Bronchial epithelial cell (primary cell): ENCODE measurements around the gene SGTA. TPM values are rescaled to one million over a fixed set of nuclear protein-coding genes. Genes with fewer than 3 reads are reported as not detected.
A peak's percentile ranks its signal among the peaks of the same experiment; 100 is the strongest.
"Not testable (repeated sequence)": the region's sequence is repeated elsewhere in the genome, so short reads cannot be mapped to it uniquely, and the experiment has no call there.

Experiments
- DNase-seq: peaks from one replicate; pipeline ENCODE4 v3.0.0-alpha.2; 2010; ENCODE audit warnings: low read depth
- FAIRE-seq: peaks from 2 replicates; lab custom pipeline; 2011; peaks lifted over from hg19 to GRCh38; lab: Jason Lieb, UNC
- H3K27me3 ChIP-seq: 2 replicates; pipeline ENCODE4 v1.5.1; 2011; ENCODE audit warnings: low read length; ENCODE audit not compliant: control insufficient read depth, insufficient read depth
- H3K36me3 ChIP-seq: 2 replicates; pipeline ENCODE4 v1.5.1; 2011; ENCODE audit warnings: low read length; ENCODE audit not compliant: control insufficient read depth, insufficient read depth
- H3K4me3 ChIP-seq: 2 replicates; pipeline ENCODE4 v1.5.1; 2011; ENCODE audit warnings: mild to moderate bottlenecking, low read depth, low read length, control low read depth
- total RNA-seq: library from RNA; depleted of rRNA; stranded (reverse); fragments of >200 nt; gene quantifications from 2 replicates; pipeline ENCODE4 v1.2.1, GENCODE V29; 2014
- TF ChIP-seq, protein P1 (sequence below): IDR thresholded peaks from 2 replicates; pipeline ENCODE4 v1.5.1; 2011; ENCODE audit warnings: mild to moderate bottlenecking, moderate library complexity, low read length, control low read depth, inconsistent platforms; ENCODE audit not compliant: insufficient read depth, severe bottlenecking

SGTA gene
- total RNA-seq, 1 donor from 2014 or later: 19.7 TPM

DNA sequence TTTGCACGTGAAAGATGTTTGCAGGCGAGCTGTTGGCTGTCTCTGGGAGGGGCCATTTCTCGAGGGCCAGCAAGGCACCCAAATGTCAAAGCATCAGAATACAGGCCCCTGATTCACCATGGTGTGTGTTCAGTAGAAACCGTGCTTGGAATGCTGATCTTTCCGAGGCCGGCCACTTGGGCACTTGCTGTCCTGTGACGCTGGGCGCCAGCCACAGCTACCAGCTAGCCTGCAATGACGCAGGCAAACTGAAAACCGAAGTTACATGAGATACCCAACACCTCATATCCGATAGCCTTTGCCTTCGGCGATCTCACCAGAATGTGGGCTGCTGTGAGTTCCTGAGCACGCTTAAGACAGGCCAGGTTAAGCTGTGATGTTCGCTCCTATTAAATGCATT, 14.2 kb upstream of the SGTA start:
- no peaks in the 10 kb centered on the region for H3K27me3 ChIP-seq
- H3K36me3 ChIP-seq: peaks cover 18% of the 10 kb centered on the region
- TF ChIP-seq, protein P1, sequence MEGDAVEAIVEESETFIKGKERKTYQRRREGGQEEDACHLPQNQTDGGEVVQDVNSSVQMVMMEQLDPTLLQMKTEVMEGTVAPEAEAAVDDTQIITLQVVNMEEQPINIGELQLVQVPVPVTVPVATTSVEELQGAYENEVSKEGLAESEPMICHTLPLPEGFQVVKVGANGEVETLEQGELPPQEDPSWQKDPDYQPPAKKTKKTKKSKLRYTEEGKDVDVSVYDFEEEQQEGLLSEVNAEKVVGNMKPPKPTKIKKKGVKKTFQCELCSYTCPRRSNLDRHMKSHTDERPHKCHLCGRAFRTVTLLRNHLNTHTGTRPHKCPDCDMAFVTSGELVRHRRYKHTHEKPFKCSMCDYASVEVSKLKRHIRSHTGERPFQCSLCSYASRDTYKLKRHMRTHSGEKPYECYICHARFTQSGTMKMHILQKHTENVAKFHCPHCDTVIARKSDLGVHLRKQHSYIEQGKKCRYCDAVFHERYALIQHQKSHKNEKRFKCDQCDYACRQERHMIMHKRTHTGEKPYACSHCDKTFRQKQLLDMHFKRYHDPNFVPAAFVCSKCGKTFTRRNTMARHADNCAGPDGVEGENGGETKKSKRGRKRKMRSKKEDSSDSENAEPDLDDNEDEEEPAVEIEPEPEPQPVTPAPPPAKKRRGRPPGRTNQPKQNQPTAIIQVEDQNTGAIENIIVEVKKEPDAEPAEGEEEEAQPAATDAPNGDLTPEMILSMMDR: no peak
- FAIRE-seq: no peak
- DNase-seq: no peak
- no peak overlapping the region for H3K4me3 ChIP-seq

DNA sequence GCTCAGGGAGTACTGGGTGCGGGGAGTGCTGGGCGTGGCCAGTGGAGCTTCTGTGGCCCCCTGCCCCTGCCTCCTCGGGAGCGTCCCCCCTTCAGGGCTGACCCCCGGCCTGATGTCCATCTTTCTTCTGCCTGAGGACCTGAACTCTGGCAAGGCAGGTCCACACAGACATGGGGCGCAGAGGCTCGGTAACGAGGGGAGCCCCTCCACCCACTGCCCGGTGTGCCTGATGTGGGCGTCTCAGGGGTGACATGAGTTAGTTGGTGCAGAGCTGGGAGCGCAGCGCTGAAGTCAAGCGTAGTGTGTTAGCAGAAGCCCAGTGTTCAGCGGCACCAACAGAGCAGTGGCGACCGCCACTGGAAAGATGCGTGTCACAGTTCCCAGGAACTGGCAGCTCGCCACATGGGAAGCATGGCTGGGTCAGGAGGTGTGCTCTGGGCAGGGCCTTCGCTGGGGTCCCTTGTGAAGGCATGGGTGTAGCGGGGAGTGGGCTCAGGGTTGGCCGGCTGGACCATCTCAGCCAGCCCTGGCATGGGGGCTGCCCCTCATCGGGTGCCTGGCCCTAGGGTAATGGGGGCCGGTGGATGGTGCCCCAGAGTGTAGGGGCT, 13.7 kb upstream of the SGTA start:
- TF ChIP-seq, protein P1: no peak
- DNase-seq: no peak
- H3K4me3 ChIP-seq: no peak overlapping the region
- H3K36me3 ChIP-seq: peaks cover 16% of the 10 kb centered on the region
- H3K27me3 ChIP-seq: no peaks in the 10 kb centered on the region
- peak; percentile 13 for FAIRE-seq

DNA sequence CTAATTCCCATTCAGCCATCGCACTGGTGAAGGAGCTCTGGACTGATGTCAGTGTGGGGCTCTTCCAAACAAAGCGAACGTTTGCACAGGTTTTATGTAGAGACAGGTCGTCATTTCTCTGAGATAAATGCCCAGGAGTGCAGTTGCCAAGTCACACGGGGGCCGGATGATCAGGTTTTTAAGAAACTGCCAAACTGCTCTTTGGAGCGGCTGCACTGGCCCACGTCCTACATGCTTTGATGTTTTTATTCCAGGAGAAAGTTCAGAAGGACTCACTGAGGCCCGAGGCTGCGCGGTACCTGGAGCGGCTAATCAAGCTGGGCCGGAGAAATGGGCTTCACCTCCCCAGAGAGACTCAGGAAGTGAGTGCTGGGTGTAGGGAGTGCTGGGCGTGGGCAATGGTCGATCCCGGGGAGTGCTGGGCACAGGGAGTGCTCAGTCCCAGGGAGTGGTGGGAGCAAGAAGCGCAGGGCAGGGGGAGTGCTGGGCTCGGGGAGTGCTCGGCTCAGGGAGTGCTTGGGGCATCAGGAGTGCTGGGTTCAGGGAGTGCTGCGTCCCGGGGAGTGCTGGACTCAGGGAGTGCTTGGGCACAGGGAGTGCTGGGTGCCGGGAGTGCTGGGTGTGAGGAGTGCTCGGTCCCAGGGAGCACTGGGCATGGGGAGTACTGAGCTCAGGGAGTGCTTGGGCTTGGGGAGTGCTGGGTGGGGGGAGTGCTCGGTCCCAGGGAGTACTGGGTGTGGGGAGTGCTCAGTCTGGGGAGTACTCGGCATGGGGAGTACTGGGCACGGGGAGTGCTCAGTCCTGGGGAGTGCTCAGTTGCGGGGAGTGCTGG, 13.0 kb upstream of the SGTA start:
- Histone ChIP-seq H3K27me3 (no peaks in the 10 kb centered on the region), H3K4me3 (no peak overlapping the region), H3K36me3 (peaks cover 16% of the 10 kb centered on the region)
- DNase-seq: no peak
- TF ChIP-seq, protein P1: no peak
- FAIRE-seq: no peak

DNA sequence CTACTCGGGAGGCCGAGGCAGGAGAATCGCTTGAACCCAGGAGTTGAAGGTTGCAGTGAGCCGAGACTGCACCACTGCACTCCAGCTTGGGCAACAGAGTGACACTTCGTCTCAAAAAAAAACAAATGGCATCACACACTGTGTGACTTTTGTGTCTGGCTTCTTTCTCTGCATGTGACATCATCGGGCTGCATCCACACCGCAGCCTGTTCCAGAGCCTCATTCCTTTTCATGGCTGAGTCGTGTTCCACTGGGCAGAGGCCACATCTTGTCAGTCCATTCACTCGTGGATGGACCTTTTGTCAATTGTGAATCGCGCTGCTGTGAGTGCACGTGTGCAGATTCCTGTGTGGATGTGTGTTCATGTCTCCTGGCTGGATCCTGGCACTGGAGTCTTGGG, 10.5 kb upstream of the SGTA start:
- Histone ChIP-seq H3K36me3 (peaks cover 20% of the 10 kb centered on the region), H3K27me3 (no peaks in the 10 kb centered on the region), H3K4me3 (no peak overlapping the region)
- no peak for FAIRE-seq
- DNase-seq: no peak
- TF ChIP-seq, protein P1: no peak

DNA sequence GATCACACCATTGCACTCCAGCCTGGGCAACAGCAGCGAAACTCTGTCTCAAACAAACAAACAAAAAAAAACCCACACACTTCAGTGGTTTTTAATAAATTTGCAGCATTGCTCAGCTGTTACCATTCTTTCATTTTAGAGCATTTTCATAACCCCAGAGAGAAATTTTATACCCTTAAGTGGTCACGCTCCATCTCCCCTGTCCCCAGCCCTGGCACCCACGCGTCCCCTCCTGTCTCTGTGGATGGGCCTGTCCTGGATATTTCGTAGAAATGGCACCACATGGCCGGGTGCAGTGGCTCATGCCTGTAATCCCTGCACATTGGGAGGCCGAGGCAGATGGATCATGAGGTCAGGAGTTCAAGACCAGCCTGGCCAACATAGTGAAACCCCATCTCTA, 10.1 kb upstream of the SGTA start:
- no peak overlapping the region for H3K4me3 ChIP-seq
- FAIRE-seq: no peak

DNA sequence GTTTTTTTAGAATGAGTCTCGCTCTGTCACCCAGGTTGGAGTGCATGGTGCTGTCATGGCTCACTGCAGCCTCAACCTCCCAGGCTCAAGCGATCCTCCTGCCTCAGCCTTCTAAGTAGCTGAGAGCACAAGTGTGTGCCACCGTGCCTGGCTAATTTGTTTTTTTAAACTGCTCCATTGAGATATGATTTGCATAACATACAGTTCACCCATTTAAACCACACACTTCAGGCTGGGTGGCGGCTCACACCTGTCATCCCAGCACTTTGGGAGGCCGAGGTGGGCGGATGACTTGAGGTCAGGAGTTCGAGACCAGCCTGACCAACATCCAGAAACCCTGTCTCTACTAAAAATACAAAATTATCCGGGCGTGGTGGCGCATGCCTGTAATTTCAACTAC, 9.6 kb upstream of the SGTA start:
- not testable (repeated sequence) for FAIRE-seq, H3K4me3 ChIP-seq, H3K27me3 ChIP-seq, DNase-seq
- H3K36me3 ChIP-seq: peaks cover 20% of the 10 kb centered on the region

More for the DNA sequence above, 10.1 kb upstream of the SGTA start:
- peaks cover 20% of the 10 kb centered on the region for H3K36me3 ChIP-seq
- TF ChIP-seq, protein P1: no peak
- DNase-seq: no peak
- no peaks in the 10 kb centered on the region for H3K27me3 ChIP-seq
